AG09319 (cell line): ENCODE data around the gene FRRS1L.

Source experiments
- DNase-seq: peaks from one replicate; pipeline ENCODE4 v3.0.0-alpha.2; 2010; ENCODE audit warnings: low read depth; ENCODE audit errors: extremely low read depth
- TF ChIP-seq, protein P1 (sequence below): IDR thresholded peaks from 2 replicates; pipeline ENCODE4 v1.5.1; 2011; ENCODE audit warnings: low read depth, mild to moderate bottlenecking, inconsistent platforms, low read length, moderate library complexity

Gene FRRS1L

GRCh38 chr9:109162677-109163076 is 4.4 kb downstream of the FRRS1L start:
- DNase-seq, result no peak
- TF ChIP-seq, protein P1, sequence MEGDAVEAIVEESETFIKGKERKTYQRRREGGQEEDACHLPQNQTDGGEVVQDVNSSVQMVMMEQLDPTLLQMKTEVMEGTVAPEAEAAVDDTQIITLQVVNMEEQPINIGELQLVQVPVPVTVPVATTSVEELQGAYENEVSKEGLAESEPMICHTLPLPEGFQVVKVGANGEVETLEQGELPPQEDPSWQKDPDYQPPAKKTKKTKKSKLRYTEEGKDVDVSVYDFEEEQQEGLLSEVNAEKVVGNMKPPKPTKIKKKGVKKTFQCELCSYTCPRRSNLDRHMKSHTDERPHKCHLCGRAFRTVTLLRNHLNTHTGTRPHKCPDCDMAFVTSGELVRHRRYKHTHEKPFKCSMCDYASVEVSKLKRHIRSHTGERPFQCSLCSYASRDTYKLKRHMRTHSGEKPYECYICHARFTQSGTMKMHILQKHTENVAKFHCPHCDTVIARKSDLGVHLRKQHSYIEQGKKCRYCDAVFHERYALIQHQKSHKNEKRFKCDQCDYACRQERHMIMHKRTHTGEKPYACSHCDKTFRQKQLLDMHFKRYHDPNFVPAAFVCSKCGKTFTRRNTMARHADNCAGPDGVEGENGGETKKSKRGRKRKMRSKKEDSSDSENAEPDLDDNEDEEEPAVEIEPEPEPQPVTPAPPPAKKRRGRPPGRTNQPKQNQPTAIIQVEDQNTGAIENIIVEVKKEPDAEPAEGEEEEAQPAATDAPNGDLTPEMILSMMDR, result no peak

DNA sequence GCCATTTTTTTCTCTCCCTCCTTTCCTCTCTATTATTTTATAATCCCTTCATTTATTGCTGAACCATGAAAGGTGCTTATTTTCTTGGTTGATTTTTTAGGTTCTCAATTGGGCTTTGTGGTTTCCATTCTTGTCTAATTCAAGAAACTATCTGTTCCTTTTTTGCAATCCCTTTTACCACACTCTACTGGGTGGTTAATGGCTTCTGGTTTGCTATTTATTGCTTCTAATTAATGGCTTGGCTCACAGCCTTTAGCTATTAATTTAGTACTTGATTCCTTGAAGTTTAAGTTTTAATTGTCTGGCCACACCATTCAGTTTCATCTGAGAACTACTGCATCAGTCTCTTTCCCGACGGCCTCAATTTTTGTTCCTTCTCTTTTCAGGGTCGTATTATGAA is 5.6 kb downstream of the FRRS1L start:
- TF ChIP-seq, protein P1, result no peak
- DNase-seq, result no peak

DNA sequence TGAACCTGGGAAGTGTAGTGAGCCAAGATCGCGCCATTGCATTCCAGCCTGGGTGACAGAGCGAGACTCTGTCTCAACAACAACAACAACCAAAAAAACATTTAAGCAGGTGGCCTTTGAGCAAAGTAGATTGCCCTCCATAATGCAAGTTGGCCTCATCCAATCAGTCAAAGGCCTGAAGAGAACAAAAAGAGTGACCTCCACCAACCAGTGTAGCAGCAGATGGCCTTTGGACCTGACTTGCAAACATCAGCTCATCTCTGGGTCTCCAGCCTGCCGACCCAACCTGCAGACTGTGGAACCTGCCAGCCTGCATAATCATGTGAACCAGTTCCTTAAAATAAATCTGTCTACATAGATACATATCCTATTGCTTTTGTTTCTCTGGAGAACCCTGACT is 7.5 kb downstream of the FRRS1L start:
- TF ChIP-seq, protein P1, result no peak
- no peak for DNase-seq

- TF ChIP-seq, protein P1, result no peak
- no peak for DNase-seq
Measured at GRCh38 chr9:109158651-109159050, 8.4 kb downstream of the FRRS1L start.

DNA sequence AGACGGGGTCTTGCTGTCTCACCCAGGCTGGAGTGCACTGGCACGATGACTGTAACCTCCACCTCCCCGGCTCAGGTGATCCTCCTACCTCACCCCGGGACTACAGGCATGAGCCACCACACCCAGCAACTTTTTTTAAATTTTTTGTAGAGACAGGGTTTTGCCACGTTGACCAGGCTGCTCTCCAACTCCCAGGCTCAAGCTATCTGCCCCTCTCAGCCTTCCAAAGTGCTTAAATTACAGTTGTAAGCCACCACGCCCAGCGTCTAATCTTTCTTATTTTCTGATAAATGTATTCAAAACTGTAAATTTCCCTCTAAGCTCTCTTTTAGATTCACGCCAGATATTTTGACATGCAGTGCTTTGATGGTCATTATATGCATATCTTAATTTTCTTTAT is 10.3 kb downstream of the FRRS1L start:
- DNase-seq, result no peak
- TF ChIP-seq, protein P1, result no peak

DNA sequence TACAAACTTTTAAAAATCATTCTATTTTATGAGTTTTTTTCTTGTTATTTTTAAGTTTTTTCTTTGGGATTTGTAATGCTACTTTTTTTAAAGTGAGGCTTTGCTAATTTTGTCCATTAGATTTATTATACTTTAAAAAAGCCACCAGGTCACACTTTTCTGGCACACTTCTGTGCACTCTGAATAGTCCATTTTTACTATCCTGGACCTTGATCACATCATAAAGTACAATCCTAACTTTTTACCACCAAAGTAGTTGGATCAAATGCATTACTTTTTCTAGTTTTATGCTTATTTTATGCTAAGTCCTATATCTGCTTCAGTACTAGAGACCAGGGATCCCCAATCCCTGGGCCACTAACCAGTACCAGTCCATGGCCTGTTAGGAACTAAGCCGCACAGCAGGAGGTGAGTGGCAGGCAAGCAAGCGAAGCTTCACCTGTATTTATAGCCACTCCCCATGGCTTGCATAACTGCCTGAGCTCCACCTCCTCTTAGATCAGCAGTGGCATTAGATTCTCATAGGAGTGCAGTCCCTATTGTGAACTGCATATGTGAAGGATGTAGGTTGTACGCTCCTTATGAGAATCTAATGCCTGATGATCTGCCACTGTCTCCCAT is 16.0 kb downstream of the FRRS1L start:
- TF ChIP-seq, protein P1, result no peak
- DNase-seq, result no peak

DNA sequence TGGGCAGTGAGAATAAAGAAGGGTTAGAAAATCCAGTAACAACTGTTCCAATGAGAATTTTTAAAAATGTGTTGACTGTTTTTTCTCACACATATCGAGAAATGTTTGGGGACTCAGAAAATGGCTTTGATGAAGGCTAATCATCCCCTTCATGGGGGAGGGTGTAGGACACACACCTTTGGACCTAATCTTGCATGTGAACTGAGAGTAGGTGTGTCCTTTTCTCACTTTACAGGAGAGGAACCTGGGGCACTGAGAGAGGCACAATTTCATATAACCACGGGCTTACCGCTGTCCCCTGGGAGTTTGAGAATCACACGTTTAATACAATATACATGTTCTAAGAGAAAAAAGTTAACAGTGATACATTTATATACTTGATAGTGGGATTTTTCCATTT is 17.3 kb downstream of the FRRS1L start:
- DNase-seq, result no peak
- TF ChIP-seq, protein P1, result no peak
